Jurkat, Clone E6-1 (cell line): Measurements from ENCODE around the gene HIVEP2.

Experiments used
- DNase-seq: peaks from one replicate; pipeline ENCODE4 v3.0.0-alpha.2; 2011; ENCODE audit warnings: low read depth, low spot score
- H3K4me3 ChIP-seq: 2 replicates; pipeline ENCODE4 v1.5.1; 2011; ENCODE audit warnings: mild to moderate bottlenecking, low read length, control low read depth, moderate library complexity

Gene HIVEP2

DNA sequence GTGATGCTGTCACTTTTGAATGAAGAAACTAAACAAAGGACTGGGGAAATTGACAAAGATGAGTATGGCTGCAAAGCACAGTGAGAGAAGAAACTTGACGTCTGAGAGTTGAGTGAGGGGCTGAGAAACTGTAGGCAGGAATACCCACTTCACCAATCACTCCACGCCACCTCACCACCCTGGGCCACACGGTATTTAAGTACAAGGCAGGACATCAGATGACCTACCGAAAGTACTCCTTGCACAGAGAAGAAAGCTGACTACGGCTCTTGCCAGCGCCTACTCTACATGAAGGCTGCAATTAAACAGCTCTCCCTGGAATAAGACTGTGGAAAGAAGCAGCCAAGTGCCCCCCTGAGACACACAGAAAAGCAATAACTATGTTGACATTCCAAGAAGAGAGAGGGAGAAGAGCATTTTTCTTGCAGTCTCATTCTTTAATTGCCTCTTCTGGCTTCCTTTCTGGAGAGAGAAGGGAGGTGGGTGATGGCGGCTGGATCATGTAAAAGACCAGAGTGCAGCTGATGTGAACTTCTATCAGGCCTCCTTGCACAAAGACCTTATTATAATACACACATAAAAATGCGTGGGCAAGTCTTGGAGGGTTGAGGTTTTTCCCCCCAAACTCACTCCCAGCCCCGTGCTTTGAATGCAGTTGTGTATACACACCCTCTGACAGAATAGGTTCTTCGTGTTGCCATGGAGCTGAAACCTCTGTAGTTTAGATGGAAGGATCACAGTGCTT lies 44.6 kb downstream of the HIVEP2 start:
- peak; percentile 28 for DNase-seq

DNA sequence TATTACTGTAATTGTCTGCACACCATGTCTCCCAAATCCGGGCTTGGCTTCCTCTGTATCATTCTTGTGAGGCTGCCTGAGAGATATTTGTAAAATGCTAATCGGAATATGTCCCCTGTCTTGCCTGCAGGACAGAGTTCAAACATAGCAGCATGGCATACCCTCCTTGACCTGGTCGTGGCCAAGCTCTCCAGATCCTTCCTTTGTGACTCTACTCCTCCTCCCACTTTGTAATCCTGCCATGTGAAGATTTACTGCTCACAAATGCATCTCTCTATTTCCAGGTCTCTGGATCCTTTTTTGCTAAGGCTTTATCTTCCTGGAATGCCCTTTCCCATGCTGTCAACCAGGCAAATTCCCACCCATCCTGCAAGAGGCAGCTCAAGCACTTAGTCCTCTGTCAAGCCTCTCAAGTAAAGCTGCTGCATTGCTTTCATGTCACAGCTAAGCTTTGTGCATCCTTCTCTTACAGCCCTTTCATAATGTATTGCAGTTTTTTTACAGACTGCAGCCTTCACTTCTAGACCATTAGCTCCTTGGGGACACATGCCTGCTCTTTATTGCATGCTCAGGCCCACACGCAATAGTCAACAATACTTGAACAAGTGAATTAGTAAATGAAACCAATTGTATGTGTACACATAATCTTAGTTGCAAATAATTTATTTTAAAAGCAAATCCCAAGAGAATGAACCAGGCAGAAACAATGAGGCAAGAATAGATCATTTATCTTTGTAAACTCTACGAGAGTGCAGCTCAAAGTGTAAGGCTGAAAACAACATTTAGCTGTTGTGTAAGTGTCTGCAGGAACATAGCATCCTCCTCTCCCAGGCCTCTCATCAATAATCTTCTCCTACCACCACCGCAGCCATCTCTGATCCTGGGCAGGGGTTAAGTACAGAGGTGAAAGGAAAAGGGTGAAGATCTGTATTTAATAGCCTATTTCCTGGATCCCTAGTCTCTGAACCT lies 45.8 kb downstream of the HIVEP2 start:
- DNase-seq, result no peak

More for the DNA sequence above, 44.6 kb downstream of the HIVEP2 start:
- H3K4me3 ChIP-seq, result no peak overlapping the region

DNA sequence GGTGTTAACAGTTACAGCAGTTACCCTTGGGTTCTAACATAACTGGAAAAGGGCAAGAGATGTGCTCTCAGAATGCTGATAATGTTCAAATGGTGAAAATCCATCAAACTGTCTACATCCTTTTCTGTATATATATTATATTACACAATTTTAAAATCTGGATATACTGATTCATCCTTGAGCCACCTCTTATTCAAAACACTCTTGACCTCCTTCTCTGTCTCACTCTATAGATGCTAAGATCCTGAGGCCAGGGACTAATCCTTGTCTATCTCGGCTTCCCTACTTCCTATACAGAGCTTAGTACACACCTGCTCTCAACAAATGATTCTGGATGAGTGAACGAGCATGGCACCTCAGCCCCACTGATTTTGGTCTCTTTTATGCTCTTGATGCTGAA lies 47.3 kb downstream of the HIVEP2 start:
- DNase-seq, result no peak
- H3K4me3 ChIP-seq, result no peak overlapping the region

More for the DNA sequence above, 45.8 kb downstream of the HIVEP2 start:
- no peak overlapping the region for H3K4me3 ChIP-seq

DNA sequence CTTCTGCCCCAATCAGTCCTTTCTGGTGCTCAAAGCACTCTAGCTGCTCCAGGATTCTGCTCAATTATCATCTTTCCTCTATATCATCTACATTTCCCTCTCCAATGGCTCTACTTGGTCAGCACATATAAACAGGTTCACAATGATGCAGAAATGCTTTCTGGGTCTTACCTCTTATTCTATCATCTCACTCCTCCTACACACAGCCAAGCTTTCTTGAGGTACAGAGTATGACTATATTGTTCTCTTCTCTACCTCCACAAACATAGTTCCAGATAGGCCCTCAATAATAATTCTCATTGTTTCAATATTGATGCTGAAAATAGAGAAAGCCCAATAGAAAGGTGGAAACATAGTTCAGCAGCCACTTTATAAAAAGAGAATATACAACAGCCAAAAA lies 48.2 kb downstream of the HIVEP2 start:
- no peak overlapping the region for H3K4me3 ChIP-seq
- DNase-seq, result no peak

DNA sequence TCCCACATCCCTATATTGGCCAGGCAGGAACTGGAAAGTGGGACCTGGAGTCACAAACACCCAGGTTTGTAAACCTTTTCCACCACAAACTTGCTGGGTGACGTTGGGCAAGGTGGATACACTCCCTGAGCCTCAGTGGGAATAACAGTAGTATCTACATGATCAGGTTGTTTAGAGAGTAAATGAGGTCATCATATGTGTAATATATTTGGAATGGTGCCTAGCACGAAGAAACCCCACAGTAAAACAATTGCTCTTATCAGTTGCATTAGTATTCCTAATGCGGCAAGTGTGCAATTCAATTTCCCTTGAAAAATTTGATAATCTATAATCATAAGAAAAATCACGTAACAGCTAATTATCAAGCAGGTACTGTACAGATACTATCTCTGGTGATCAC lies 51.9 kb downstream of the HIVEP2 start:
- no peak for DNase-seq
- H3K4me3 ChIP-seq, result no peak overlapping the region

DNA sequence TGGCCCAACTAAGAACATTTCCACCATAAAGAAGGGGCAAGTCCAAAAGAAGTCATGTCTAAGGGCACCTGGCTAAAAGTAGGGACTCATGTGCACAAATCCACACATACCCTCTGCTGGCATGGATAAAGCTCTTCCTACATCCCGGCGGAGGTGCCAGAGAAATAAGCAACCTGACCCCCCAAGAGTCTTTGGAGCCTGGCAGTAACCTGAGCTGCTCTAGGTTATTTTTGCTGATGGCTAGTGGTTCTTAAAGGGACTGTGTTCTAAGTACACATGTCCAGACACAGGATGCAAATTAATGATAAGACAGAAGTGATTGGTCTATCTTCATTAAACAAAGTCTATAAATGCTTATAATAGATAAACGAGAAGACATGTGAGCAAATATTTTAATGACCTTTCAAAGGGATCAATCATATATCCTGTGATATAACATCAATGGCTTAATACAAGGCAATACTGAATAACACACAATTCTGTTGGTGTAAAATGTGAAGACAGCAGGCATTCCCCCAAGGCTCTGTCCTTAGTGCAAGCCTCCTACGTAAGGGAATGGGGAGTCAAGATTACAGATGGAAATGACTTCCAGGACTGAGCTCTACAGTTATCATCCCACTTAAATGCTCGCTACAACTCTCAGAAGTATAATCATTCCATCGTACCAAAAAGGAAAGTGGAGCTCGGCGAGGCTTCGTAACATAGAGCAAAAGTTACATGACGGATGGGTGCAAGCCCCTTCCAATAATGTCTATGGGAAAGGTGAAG lies 52.5 kb downstream of the HIVEP2 start:
- no peak for DNase-seq
- H3K4me3 ChIP-seq, result no peak overlapping the region

DNA sequence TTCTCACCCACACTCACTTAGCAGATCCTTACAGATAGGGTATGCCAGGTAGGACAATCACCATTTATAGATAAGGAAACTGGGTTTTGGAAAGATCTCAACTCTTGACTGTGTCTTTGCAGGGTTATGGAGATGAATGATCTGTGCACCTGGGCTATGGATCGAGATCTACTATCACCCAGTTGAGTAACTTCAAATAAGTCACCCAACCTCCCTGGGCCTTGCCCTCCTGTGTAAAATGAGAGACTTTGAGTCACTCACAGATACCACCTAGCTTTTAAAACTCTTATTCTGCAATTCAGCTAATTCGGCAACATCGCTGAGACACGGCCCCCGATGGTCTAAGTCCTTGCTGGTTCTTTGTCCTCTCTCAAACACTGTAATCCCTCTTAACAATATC lies 53.5 kb downstream of the HIVEP2 start:
- H3K4me3 ChIP-seq, result no peak overlapping the region
- no peak for DNase-seq

DNA sequence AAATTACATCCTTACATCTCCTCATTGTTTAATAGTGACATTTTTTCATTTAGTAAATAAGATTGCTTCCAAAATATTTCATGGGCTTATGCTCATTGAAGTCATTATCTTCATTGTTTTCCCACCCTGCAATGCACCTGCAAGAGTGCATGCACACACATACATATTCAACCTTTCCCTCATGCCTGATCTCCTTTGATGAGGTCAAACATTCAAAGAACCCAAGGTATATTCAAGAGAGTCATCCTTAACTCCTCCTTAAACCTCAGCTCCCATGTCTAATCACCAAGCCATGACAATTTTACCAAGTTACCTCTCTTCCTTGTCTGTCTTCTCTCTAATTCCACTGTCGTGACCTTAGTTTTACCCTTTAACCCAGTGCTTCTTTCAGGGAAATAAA lies 56.5 kb downstream of the HIVEP2 start:
- DNase-seq, result peak; percentile 60
- H3K4me3 ChIP-seq, result no peak overlapping the region

DNA sequence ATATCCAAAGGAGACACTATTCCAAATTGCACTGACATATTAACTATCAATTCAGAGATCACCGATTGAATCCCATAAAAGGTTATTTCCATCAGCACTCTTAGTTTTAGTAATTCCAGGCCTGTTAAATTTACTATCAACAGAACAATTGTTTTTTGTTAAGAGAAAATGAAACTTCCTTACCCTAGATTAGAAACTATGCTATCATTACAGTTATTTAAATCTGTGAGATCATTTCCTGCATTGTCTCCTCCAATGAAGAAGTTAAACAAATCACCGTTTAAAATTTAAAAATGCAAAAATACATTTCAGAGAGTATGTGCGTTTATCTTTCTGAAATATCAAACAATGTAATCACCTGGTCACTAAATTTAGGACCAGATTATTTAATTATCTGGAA lies 57.5 kb downstream of the HIVEP2 start:
- no peak overlapping the region for H3K4me3 ChIP-seq
- DNase-seq, result no peak

DNA sequence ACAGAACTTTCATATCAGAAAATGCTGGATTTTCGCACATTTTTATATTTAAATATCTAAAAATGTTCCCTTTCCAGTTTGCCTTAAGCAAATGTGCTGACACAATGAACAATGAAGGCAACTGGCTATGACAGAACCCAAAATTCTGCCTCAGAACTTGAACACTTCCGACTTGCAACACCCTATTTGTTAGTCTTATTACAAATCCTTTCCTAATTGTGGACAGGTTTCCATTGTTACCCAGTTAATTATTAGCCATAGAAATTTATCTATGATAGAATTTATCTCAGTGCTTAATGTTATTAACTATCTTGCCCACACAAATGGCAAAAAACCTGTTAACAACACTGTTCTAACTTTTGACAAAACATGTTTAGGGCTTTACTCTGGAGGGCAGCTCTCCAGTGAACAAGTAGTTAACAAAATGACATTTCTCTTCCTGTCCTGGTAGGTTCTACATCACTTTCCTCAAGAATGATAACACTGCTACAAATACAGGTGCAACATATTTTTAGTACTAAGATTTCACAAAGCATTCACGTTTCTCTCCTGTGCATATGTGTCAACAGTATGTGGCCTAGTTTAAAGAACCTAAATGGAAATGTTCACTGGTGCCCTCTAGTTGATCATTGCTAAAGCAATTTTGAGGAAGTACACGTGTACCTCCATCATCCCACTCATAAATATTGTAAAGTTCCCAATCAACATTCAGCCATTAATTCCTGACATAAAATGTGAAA lies 58.4 kb downstream of the HIVEP2 start:
- DNase-seq, result peak; percentile 58

DNA sequence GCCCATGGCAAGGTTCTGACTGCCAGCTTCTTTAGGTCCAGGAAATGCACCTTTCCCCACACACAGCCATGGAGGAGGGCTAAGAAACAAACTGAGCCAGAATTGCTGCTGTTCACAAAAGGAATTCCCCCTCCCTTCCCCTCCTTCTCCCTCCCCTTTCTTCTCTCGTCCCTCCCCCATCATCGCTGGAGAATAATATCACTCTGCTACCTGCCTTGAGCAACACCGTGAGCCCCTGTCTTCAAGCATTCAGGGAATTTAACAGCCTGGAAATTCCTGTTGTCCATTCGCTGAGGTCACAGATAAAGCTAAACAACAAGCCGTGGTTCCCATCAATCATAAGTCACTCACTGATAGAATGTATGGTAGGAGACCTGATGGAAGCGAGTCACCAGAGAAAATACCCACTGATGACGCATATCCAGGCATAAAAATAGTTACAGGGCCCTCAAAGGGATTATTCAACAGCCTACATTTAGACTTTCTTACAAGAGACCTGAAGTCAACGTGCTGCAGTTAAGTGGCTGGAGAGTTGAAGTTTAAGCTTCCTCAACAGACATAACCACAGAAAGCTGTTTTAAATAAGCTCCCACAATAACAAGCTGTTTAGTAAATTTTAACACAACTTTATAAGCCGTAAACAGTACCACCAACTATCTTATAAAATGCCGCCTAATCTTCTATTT lies 59.7 kb downstream of the HIVEP2 start:
- peak overlapping the region; percentile 32 for H3K4me3 ChIP-seq
- DNase-seq, result peak; percentile 62

More for the DNA sequence above, 58.4 kb downstream of the HIVEP2 start:
- no peak overlapping the region for H3K4me3 ChIP-seq

DNA sequence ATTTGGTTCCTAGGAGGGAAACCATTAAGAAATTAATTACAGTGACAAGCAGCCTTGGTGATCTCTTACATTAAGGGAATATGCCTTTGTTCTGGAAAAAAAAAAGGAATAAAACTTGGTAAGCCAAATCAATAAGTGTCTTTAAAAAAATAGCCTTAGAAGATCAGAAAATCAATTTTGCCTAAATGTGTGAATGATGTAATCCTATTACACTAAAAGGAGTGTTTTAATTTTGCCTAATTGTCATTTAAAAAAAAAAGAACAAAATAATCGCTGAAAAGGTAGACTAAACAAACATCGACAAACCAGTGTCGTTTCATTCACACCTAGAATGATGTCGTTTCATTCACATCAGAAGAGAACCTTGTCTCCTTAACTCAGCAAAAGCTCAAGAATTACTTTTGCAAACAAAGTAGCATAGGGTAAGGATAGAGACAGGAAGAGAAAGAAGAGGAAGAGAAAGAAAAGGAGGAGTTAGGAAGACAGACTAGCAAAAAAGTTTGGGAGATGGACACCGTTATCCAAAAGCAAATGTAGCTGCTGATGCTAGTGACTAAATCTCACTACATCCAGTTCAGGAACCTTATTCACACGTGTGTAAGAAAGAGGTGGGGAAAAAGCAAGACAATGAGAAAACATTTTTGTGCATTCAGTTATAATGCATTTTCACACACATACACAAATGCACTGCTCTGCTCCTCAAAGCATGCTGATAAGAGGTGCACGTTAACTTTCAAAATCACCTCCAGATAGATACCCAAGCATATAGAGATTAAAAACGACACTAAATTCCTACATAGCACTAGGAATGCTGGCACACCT lies 60.6 kb downstream of the HIVEP2 start:
- no peak overlapping the region for H3K4me3 ChIP-seq
- no peak for DNase-seq

DNA sequence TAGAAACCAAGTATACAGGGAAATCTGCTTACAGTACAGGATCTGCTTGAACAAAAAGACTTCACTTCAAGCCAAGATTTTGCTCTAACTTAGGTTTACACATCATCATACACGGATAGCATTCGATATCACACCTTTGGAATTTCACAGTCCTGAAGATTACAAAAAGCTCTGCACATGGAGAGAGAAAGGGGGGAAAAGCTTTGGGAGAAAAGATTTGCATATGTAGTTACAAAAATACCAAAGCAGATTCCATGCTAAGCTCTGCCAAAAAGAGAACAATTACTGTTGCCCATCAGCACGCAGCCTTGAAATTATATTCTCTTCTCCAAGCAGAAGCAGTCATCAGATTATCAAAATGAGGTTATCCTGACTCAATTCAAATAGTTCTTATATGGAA lies 62.0 kb downstream of the HIVEP2 start:
- no peak for DNase-seq
- no peak overlapping the region for H3K4me3 ChIP-seq

DNA sequence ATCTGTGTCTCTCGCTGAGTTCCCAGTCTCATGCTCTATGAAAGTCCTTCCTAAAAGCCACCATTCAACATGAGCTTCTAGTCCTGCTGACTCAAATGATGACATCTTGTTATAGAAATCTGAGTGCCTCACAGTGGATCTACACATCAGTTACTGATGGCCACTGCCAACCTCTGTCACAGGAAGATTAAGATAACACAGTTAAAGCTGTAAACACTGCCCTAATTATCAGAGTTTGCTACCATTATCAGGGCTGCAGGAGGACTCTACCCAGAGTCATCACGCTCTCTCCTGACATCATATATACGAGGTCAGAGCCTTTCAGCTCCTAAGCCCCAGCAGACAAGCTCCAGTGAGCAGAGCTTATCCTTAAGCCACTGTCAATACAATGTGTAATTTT lies 63.2 kb downstream of the HIVEP2 start:
- no peak overlapping the region for H3K4me3 ChIP-seq
- no peak for DNase-seq

DNA sequence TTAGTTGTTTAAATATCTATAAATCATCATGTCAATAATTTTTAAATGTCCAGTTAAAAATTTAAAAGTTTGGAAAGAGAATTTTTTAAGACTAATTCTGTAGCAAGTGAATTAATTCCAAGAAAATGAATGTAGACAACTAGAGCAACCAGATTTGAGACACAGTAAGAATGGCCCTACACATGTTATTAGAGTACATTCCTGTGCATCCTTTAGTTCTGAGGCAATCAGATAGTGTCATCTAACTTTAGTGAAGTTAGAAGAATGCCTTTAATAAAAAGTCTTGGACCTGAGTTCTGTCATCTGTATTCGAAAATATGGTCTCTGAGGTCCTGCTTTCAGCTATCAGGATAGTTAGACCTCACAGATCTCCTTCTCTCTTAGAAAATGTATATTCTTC lies 63.7 kb downstream of the HIVEP2 start:
- H3K4me3 ChIP-seq, result no peak overlapping the region
- no peak for DNase-seq

DNA sequence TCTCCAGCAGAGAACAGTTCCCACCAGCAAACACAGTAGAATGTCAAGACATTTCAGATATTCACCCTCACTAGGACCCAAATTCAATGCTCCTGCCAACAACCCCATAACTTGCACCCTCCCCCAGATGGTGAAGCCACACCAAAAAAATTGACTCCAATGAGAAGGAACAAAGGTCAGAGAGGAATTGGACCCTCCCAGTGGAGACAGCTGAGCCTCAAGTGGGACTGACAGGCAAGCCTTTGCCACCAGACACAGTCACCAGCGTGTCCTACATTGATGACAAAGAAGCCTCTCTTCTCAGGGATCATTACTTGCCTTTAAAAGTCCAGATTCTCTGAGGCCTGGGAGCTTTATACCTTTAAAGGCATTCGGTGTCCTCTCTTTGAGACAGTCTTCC lies 64.8 kb downstream of the HIVEP2 start:
- DNase-seq, result no peak
- H3K4me3 ChIP-seq, result no peak overlapping the region

DNA sequence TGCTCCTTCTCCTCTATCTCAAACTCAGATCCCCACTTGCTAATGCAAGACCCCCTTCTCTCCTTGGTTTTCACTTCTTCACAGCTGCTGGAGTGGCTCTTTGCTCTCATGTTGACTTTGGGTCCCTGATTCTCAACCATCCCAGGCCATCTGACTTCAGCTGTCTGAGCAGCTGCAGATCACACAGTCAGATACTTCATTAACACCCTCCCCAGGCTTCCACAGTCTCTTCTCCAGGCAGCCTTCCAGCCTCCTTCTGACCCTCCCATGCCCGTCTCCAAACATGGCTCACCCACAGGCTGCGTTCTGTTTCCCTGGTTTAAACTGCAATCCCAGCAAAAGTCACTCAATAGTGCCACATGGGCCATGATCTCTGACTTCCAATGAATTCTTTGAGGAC lies 65.4 kb downstream of the HIVEP2 start:
- no peak overlapping the region for H3K4me3 ChIP-seq
- no peak for DNase-seq

DNA sequence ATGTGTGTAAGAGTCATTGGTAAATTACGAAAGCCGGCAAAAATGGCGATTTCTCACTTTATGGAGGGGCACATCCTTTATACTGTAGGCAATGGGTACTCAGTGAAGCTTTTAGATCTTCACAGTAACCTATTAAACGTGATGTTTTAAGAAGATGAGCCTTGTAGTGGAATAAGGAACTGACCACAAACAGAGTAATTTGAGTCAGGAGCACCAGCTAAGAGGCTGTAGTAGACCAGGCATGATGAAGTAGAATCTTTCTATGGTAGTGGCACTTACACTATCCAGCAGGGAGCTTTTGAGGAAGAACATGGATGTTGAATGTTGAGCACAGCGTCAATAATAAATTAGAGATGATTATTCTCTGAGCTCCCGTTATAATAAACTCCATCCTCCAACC lies 65.9 kb downstream of the HIVEP2 start:
- H3K4me3 ChIP-seq, result no peak overlapping the region
- no peak for DNase-seq
